Neutrophil (primary cell): ENCODE data around the gene DVL1.
A peak's percentile ranks its signal among the peaks of the same experiment; 100 is the strongest.

ENCODE experiments used
- H3K27ac ChIP-seq: fragments of 200-600 bp; sonication (generic); 2 replicates; pipeline ENCODE4 v1.5.1; 2016; ENCODE audit warnings: mild to moderate bottlenecking, moderate library complexity
- H3K27me3 ChIP-seq: fragments of 200-600 bp; sonication (generic); 2 replicates; pipeline ENCODE4 v1.6.0; 2016; ENCODE audit warnings: mild to moderate bottlenecking
- H3K36me3 ChIP-seq: fragments of 200-600 bp; sonication (generic); 2 replicates; pipeline ENCODE4 v1.5.1; 2017
- H3K4me1 ChIP-seq, 2 experiments: fragments of 200-600 bp in 1 of 2; sonication (generic) in 1 of 2; 1 replicate in 1 of 2; 2 replicates in 1 of 2; pipeline versions ENCODE4 v1.5.1 to v1.6.1; 2013 to 2016; ENCODE audit warnings: low read depth in 1 of 2, low read length in 1 of 2, mild to moderate bottlenecking in 1 of 2, moderate library complexity in 1 of 2; ENCODE audit not compliant: control insufficient read depth in 1 of 2, insufficient read depth in 1 of 2
- H3K4me3 ChIP-seq, 2 experiments: fragments of 200-600 bp in 1 of 2; sonication (generic) in 1 of 2; 1 replicate in 1 of 2; 2 replicates in 1 of 2; pipeline ENCODE4 v1.5.1; 2013 to 2016; ENCODE audit warnings: low read depth in 1 of 2, low read length in 1 of 2, mild to moderate bottlenecking in 1 of 2, moderate library complexity in 1 of 2
- H3K9me3 ChIP-seq: fragments of 200-600 bp; sonication (generic); 2 replicates; pipeline ENCODE4 v1.5.1; 2016
- CTCF ChIP-seq: fragments of 200-600 bp; sonication (generic); IDR thresholded peaks from 2 replicates; pipeline ENCODE4 v1.5.1; 2016; ENCODE audit warnings: antibody characterized with exemption

Gene DVL1

GRCh38 chr1:1325288-1326074, 23.7 kb downstream of the DVL1 start:
- Histone ChIP-seq H3K9me3 (no peaks in the 10 kb centered on the region), H3K27me3 (no peaks in the 10 kb centered on the region), H3K27ac (peak overlapping the region; percentile 82), H3K4me1 (peaks cover 26 to 33% of the 10 kb centered on the region in 2 experiments), H3K36me3 (peaks cover 38% of the 10 kb centered on the region), H3K4me3 (peak overlapping the region; percentile 82 to 94)
- no peak for TF ChIP-seq CTCF

GRCh38 chr1:1324524-1325287, 24.5 kb downstream of the DVL1 start, which contains the start of the genes CPTP and INTS11:
TSS of gene CPTP (plus strand) at chr1:1324802. CDS start at chr1:1326911, 2,109 bp downstream.
TSS of gene INTS11 (minus strand) at chr1:1324660. CDS start at chr1:1324608, 52 bp downstream.
- Histone ChIP-seq H3K27me3 (no peaks in the 10 kb centered on the region), H3K4me1 (peaks cover 26 to 33% of the 10 kb centered on the region in 2 experiments), H3K36me3 (peaks cover 46% of the 10 kb centered on the region), H3K4me3 (peak within 1 kb of the TSS; percentile 82 to 94), H3K9me3 (no peaks in the 10 kb centered on the region), H3K27ac (peak within 1 kb of the TSS; percentile 82)
- peak; percentile 15 for TF ChIP-seq CTCF

- Histone ChIP-seq H3K9me3 (no peaks in the 10 kb centered on the region), H3K27ac (peak overlapping the region; percentile 82), H3K4me1 (peaks cover 26 to 33% of the 10 kb centered on the region in 2 experiments), H3K27me3 (no peaks in the 10 kb centered on the region), H3K4me3 (peak overlapping the region; percentile 82 to 94), H3K36me3 (peaks cover 51% of the 10 kb centered on the region)
- TF ChIP-seq CTCF = no peak
Measured at GRCh38 chr1:1324084-1324523, 25.1 kb downstream of the DVL1 start.

- H3K27me3 ChIP-seq = no peaks in the 10 kb centered on the region
- no peak overlapping the region for H3K27ac ChIP-seq
- TF ChIP-seq CTCF = no peak
- no peak overlapping the region for H3K4me3 ChIP-seq
- no peaks in the 10 kb centered on the region for H3K9me3 ChIP-seq
- H3K4me1 ChIP-seq = peaks cover 26 to 33% of the 10 kb centered on the region in 2 experiments
- H3K36me3 ChIP-seq = peaks cover 51% of the 10 kb centered on the region
Measured at GRCh38 chr1:1322952-1323351, 26.3 kb downstream of the DVL1 start.

- H3K4me3 ChIP-seq = no peak overlapping the region
- peaks cover 51% of the 10 kb centered on the region for H3K36me3 ChIP-seq
Measured at GRCh38 chr1:1322418-1322817, 26.8 kb downstream of the DVL1 start.

More at GRCh38 chr1:1322418-1322817, 26.8 kb downstream of the DVL1 start:
- H3K27ac ChIP-seq = no peak overlapping the region
- peaks cover 26 to 33% of the 10 kb centered on the region in 2 experiments for H3K4me1 ChIP-seq
- H3K9me3 ChIP-seq = no peaks in the 10 kb centered on the region
- H3K27me3 ChIP-seq = no peaks in the 10 kb centered on the region
- TF ChIP-seq CTCF = no peak
